ENCODE results near the gene LRPPRC.
"Not testable (repeated sequence)": the region's sequence is repeated elsewhere in the genome, so short reads cannot be mapped to it uniquely, and the experiment has no call there.

LRPPRC gene

DNA sequence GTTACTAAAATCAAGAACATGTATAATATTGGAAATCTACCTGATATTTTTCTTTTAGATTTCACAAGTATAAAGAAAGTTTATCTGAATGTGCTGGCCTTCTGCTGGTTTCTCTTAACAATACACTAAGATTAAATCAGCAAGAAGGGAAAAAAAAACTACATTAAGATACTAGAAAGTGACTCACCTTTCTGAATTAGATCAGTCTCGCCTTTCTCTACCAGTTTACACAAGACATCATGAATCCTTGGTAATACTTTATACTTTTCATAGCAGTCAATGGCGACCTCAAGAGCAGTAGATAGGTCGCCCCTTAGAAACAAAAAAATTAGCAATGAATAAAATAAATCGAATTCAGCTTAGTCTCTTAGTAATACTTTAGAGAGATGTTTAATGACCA lies 61.2 kb downstream of the LRPPRC start:
- peak; percentile 16 for DNase-seq (ENCODE audit: low read depth, low spot score)
- TF ChIP-seq, protein P1, sequence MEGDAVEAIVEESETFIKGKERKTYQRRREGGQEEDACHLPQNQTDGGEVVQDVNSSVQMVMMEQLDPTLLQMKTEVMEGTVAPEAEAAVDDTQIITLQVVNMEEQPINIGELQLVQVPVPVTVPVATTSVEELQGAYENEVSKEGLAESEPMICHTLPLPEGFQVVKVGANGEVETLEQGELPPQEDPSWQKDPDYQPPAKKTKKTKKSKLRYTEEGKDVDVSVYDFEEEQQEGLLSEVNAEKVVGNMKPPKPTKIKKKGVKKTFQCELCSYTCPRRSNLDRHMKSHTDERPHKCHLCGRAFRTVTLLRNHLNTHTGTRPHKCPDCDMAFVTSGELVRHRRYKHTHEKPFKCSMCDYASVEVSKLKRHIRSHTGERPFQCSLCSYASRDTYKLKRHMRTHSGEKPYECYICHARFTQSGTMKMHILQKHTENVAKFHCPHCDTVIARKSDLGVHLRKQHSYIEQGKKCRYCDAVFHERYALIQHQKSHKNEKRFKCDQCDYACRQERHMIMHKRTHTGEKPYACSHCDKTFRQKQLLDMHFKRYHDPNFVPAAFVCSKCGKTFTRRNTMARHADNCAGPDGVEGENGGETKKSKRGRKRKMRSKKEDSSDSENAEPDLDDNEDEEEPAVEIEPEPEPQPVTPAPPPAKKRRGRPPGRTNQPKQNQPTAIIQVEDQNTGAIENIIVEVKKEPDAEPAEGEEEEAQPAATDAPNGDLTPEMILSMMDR (IDR thresholded peaks at IDR 0.05; ENCODE audit: low read depth, low read length), result no peak
- no peak overlapping the region for H3K4me3 ChIP-seq (ENCODE audit: low read depth, low read length)
- in situ Hi-C loops (cut with HindIII; ENCODE audit: low sequenced_read_pairs), result no loop called here

DNA sequence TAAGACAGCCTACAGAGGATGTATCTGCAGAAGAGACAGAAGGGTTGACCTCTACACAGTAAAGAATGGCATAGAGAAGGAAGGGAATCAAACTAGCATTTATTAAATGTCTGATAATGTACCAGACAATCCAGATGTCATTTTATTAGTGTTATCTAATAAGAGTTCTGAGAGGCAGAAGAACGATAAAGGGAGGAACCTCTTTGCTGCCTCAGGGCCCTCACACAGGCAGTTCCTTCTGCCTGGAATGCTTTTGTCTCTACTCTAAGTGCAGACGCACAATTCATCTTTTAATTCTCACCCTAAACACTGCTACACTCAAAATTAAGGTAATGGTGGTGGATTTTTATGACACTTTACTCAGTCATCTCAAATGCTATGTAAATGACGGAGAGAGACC lies 64.5 kb downstream of the LRPPRC start:
- no peak overlapping the region for H3K4me3 ChIP-seq (ENCODE audit: low read depth, low read length)
- in situ Hi-C loops (cut with HindIII; ENCODE audit: low sequenced_read_pairs), result no loop called here
- TF ChIP-seq, protein P1 (IDR thresholded peaks at IDR 0.05; ENCODE audit: low read depth, low read length), result no peak
- no peak for DNase-seq (ENCODE audit: low read depth, low spot score)

DNA sequence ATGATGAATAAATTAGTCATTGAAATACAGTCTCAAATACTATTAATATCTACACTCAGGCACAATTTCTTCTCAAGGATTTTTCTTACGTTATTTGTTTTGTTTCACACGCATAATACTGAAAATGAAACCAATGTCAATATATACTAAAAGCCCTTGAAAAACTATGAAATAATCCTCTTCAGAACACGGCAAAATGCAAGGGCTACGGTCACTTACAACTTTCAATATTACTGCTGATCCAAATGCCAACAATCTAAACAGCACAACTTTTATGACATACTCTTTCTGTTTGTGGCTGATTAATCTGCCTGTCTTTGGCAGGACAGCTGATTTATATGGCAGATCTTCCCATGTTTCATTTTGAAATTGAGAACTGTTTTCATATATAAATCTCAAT lies 68.3 kb downstream of the LRPPRC start:
- DNase-seq (ENCODE audit: low read depth, low spot score), result no peak
- no peak overlapping the region for H3K4me3 ChIP-seq (ENCODE audit: low read depth, low read length)
- in situ Hi-C loops (cut with HindIII; ENCODE audit: low sequenced_read_pairs), result no loop called here
- TF ChIP-seq, protein P1 (IDR thresholded peaks at IDR 0.05; ENCODE audit: low read depth, low read length), result no peak

DNA sequence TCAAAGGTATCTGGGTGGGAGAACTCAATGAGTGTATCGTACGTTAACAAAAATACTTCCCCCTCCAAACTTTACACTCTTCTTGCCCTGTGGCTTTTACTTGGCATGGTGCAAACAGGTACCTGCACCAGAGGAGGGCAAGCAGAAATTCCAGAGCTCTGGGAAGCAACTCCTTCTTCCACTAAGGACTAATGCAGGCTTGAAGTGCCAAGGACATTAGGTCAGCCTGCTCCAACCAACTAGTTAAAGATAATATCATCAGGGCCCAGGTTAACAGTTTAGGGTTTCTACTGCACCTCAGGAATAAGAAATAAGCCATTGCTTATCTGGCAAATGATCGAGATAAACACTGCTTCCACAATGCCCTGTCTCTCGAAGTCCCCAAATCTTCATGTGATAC lies 70.4 kb downstream of the LRPPRC start:
- no peak overlapping the region for H3K4me3 ChIP-seq (ENCODE audit: low read depth, low read length)
- TF ChIP-seq, protein P1 (IDR thresholded peaks at IDR 0.05; ENCODE audit: low read depth, low read length), result no peak
- in situ Hi-C loops (cut with HindIII; ENCODE audit: low sequenced_read_pairs), result no loop called here
- DNase-seq (ENCODE audit: low read depth, low spot score), result no peak

DNA sequence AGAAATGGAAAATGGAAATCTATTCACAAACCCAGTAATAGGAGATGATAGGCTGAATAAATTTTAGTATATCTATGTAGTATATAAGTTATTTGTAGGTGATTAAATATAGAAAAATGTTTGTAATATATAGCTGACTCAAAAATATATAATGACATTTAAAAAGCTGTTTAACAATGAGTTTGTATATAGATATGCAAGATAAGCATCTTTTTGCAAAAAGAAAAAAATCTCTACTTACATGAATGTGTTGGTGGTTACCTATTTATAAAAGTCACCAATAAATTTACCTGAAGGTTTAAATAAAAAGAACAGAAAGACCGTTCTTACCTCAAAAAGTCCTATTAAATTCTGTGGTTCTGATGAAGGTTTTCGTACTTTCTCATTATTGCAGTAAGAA lies 71.3 kb downstream of the LRPPRC start:
- TF ChIP-seq, protein P1 (IDR thresholded peaks at IDR 0.05; ENCODE audit: low read depth, low read length), result no peak
- no peak for DNase-seq (ENCODE audit: low read depth, low spot score)
- H3K4me3 ChIP-seq (ENCODE audit: low read depth, low read length), result no peak overlapping the region
- in situ Hi-C loops (cut with HindIII; ENCODE audit: low sequenced_read_pairs), result no loop called here

DNA sequence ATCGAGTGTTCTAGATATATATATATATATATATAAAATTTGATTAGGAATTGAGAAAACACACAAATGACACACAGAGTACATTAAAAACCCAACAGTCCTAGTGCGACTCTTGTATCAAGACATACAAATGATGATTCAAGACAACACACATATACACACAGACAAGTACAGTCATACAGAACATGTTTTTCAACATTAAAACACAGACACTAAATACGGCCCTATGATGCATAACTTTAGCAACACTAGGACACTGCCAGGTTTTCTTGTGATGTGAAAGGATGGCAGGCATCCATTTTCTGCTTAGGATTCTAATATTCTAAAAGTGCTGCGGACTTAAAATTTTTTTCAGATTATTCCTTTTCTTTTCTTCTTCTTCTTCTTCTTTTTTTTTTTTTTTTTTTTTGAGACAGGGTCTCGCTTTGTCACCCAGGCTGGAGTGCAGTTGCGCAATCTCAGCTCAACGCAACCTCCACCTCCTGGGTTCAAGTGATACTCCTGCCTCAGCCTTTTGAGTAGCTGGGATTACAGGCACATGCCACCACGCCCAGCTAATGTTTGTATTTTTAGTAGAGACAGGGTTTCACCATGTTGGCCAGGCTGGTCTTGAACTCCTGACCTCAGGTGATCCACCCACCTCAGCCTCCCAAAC lies 84.5 kb downstream of the LRPPRC start:
- in situ Hi-C loops (cut with HindIII; ENCODE audit: low sequenced_read_pairs); DNase-seq (ENCODE audit: low read depth, low spot score); H3K4me3 ChIP-seq (ENCODE audit: low read depth, low read length): not testable (repeated sequence)

DNA sequence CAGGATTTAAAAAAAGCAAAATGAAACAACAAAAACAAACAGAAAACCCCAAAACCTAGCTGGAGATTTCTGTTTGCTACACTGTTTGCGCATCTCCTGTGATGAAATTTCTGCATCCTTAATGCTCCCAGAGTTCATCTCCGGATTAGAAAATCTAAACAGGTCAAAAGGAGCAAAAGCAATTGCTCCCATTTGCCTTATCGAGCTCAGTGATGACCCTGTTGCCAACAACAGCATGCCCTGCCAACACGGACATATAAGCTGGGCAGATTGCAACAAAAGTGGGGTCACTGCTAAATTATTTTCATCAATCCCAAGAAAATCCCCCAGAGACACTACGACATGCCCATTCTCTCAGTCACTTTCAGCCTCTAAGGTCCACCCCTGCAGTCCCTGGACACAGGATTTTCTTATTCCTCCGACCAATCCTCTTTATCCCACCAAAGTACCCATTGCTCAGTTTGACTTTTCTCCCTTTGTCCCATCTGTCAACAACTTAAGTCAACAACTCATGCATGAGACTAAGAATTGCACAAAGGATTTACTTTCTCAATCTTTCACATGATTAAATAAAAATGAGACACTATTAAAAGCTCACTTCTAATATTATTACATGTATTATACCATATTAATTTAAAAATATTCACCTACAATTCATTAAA lies 89.2 kb downstream of the LRPPRC start:
- no peak overlapping the region for H3K4me3 ChIP-seq (ENCODE audit: low read depth, low read length)
- in situ Hi-C loops (cut with HindIII; ENCODE audit: low sequenced_read_pairs), result no loop called here
- TF ChIP-seq, protein P1 (IDR thresholded peaks at IDR 0.05; ENCODE audit: low read depth, low read length), result no peak
- DNase-seq (ENCODE audit: low read depth, low spot score), result no peak
